Activated CD8-positive, alpha-beta memory T cell treated with anti-CD3 and anti-CD28 coated beads, Interleukin-2, amount 50 U/mL, for 1 hour (primary cell): ENCODE data around the gene P2RY13.

Experiments
- DNase-seq: peaks from one replicate; pipeline ENCODE4 v3.0.0-alpha.2; 2020; ENCODE audit errors: extremely low read depth

P2RY13 gene

GRCh38 chr3:151329363-151329762 is at the start of gene P2RY13:
Gene P2RY13, minus strand, starts transcription at chr3:151329549. Its CDS starts 21 bp downstream, at chr3:151329528.
- no peak for DNase-seq

GRCh38 chr3:151377768-151378385 is 48.5 kb upstream of the P2RY13 start:
- no peak for DNase-seq

GRCh38 chr3:151372063-151372820 is 42.9 kb upstream of the P2RY13 start:
- DNase-seq, result no peak

GRCh38 chr3:151371526-151371925 is 42.2 kb upstream of the P2RY13 start:
- DNase-seq, result no peak

GRCh38 chr3:151367448-151367847 is 38.1 kb upstream of the P2RY13 start:
- no peak for DNase-seq

GRCh38 chr3:151366993-151367392 is 37.6 kb upstream of the P2RY13 start:
- DNase-seq, result no peak

GRCh38 chr3:151362751-151363174 is 33.4 kb upstream of the P2RY13 start:
- DNase-seq, result no peak

- no peak for DNase-seq
Observed at GRCh38 chr3:151357463-151357850, 28.1 kb upstream of the P2RY13 start.

- no peak for DNase-seq
Observed at GRCh38 chr3:151356794-151357462, 27.6 kb upstream of the P2RY13 start.

- no peak for DNase-seq
Observed at GRCh38 chr3:151351648-151352047, 22.3 kb upstream of the P2RY13 start.

- DNase-seq, result no peak
Observed at GRCh38 chr3:151351219-151351618, 21.9 kb upstream of the P2RY13 start.

- no peak for DNase-seq
Observed at GRCh38 chr3:151350656-151351055, 21.3 kb upstream of the P2RY13 start.

- no peak for DNase-seq
Observed at GRCh38 chr3:151347432-151347831, 18.1 kb upstream of the P2RY13 start.

- no peak for DNase-seq
Observed at GRCh38 chr3:151346292-151346691, 16.9 kb upstream of the P2RY13 start.

- no peak for DNase-seq
Observed at GRCh38 chr3:151345859-151346258, 16.5 kb upstream of the P2RY13 start.

GRCh38 chr3:151331696-151332095 is 2.3 kb upstream of the P2RY13 start:
- no peak for DNase-seq

GRCh38 chr3:151330899-151331298 is 1.6 kb upstream of the P2RY13 start:
- no peak for DNase-seq

GRCh38 chr3:151330379-151330778 is 1.0 kb upstream of the P2RY13 start:
- DNase-seq, result no peak

- DNase-seq, result no peak
Observed at GRCh38 chr3:151328298-151328995, 902 bp downstream of the P2RY13 start.

GRCh38 chr3:151327571-151328198 is 1.7 kb downstream of the P2RY13 start:
- no peak for DNase-seq

GRCh38 chr3:151322511-151322910 is 6.8 kb downstream of the P2RY13 start:
- DNase-seq, result no peak

- DNase-seq, result no peak
Observed at GRCh38 chr3:151321526-151321925, 7.8 kb downstream of the P2RY13 start.
